Right atrium auricular region (tissue), 2 donors: ENCODE measurements around the gene OR8J1. TPM values are rescaled to one million over a fixed set of nuclear protein-coding genes. Genes with fewer than 3 reads are reported as not detected.
"Not testable (repeated sequence)": the region's sequence is repeated elsewhere in the genome, so short reads cannot be mapped to it uniquely, and the experiment has no call there.

Experiments used
- DNase-seq: peaks from one replicate; pipeline ENCODE4 v3.0.0-alpha.2; 2019; ENCODE audit warnings: low spot score
- H3K27ac ChIP-seq, 2 donors: fragments of 200-600 bp; sonication (generic); 1 replicate in 1 of 2; 2 replicates in 1 of 2; pipeline ENCODE4 v1.5.1; 2016 to 2019
- H3K27me3 ChIP-seq, 2 donors: fragments of 200-600 bp; sonication (generic); one replicate each; pipeline versions ENCODE4 v1.5.1 to v1.6.0; 2017 to 2019
- H3K36me3 ChIP-seq: fragments of 200-600 bp; sonication (generic); one replicate; pipeline ENCODE4 v1.5.1; 2016
- H3K4me1 ChIP-seq, 2 donors: fragments of 200-600 bp; sonication (generic); one replicate each; pipeline versions ENCODE4 v1.5.1 to v1.6.0; 2017 to 2019
- H3K4me3 ChIP-seq, 2 donors: fragments of 200-600 bp; sonication (generic); 1 replicate in 1 of 2; 2 replicates in 1 of 2; pipeline ENCODE4 v1.5.1; 2017 to 2019; ENCODE audit warnings: mild to moderate bottlenecking in 1 of 2, moderate library complexity in 1 of 2
- H3K9me3 ChIP-seq, 2 donors: fragments of 200-600 bp; sonication (generic); one replicate each; pipeline ENCODE4 v1.5.1; 2019
- total RNA-seq, 2 donors: library from RNA; depleted of rRNA; stranded (reverse); fragments of >200 nt; gene quantifications; one replicate each; pipeline ENCODE4 v1.1.0, GENCODE V29; 2016
- TF ChIP-seq, protein P1 (sequence below), 2 donors: fragments of 200-600 bp; sonication (generic); IDR thresholded peaks; one replicate each; pipeline ENCODE4 v1.5.1; 2019; ENCODE audit warnings: antibody characterized with exemption in 2 of 2

The OR8J1 gene
- total RNA-seq, 2 donors from 2014 or later: not detected

DNA sequence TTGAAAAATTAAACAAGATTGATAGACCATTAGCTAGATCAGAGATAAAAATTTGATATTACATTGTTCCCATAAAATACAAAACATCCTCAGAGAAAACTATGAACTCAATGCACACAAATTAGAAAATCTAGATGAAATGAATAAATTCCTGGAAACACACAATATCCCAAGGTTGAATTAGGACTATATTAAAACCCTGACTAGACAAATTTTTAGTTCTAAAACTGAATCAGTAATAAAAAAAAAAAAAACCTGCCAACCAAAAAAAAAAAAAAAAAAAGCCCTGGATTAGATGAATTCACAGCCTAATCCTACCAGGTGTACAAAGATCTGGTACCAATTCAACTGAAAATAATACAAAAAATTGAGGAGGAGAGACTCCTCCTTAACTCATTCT, 13.8 kb upstream of the OR8J1 start:
- H3K36me3 ChIP-seq: no peaks in the 10 kb centered on the region
- H3K4me3 ChIP-seq: no peak overlapping the region
- H3K27ac ChIP-seq: no peak overlapping the region
- H3K4me1 ChIP-seq: no peaks in the 10 kb centered on the region
- DNase-seq: no peak
- TF ChIP-seq, protein P1, sequence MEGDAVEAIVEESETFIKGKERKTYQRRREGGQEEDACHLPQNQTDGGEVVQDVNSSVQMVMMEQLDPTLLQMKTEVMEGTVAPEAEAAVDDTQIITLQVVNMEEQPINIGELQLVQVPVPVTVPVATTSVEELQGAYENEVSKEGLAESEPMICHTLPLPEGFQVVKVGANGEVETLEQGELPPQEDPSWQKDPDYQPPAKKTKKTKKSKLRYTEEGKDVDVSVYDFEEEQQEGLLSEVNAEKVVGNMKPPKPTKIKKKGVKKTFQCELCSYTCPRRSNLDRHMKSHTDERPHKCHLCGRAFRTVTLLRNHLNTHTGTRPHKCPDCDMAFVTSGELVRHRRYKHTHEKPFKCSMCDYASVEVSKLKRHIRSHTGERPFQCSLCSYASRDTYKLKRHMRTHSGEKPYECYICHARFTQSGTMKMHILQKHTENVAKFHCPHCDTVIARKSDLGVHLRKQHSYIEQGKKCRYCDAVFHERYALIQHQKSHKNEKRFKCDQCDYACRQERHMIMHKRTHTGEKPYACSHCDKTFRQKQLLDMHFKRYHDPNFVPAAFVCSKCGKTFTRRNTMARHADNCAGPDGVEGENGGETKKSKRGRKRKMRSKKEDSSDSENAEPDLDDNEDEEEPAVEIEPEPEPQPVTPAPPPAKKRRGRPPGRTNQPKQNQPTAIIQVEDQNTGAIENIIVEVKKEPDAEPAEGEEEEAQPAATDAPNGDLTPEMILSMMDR (IDR thresholded peaks at IDR 0.05): no peak
- H3K27me3 ChIP-seq: no peaks in the 10 kb centered on the region
- H3K9me3 ChIP-seq: no peaks in the 10 kb centered on the region

DNA sequence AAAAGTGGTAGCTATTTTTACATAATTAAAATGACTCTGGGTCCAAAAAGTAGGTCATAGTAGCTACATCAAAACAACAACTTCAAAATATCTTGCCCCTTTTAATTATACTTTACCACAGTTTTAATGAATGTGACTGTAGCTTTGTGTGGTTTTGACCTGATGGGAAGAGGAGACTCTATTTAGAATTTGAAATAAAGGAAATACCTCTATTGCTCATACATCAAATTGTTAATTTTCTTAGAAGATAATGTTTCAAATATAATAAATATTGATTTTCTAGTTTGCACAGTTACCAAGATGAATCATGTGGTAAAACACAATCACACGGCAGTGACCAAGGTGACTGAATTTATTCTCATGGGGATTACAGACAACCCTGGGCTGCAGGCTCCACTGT, 8.4 kb upstream of the OR8J1 start, which contains the start of gene OR8K1:
TSS of gene OR8K1 (plus strand) at position 301 of the 400 bp plus-strand sequence. CDS start at position 301, 0 bp downstream.
- no peak within 1 kb of the TSS for H3K4me3 ChIP-seq
- no peak for DNase-seq
- no peaks in the 10 kb centered on the region for H3K9me3 ChIP-seq
- TF ChIP-seq, protein P1 (IDR thresholded peaks at IDR 0.05): no peak
- H3K27me3 ChIP-seq: no peaks in the 10 kb centered on the region
- no peaks in the 10 kb centered on the region for H3K36me3 ChIP-seq
- no peak within 1 kb of the TSS for H3K27ac ChIP-seq
- no peaks in the 10 kb centered on the region for H3K4me1 ChIP-seq

DNA sequence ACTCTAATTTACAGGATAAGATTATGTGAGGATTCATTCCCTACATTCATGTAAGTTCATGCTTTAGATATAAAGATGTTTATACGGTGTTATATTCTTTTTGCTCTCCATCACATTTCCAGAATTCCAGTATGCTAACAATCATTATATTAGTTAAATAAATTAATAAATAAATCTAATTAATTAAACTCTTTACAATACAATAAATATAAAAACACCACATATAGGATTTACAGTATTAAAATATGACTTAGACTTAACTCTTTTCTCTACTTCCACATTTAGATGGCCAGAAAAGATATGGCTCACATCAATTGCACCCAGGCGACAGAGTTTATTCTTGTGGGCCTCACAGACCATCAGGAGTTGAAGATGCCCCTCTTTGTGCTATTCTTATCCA, 21.2 kb downstream of the OR8J1 start, which contains the start of gene OR8U1:
TSS of gene OR8U1 (plus strand) at position 301 of the 400 bp plus-strand sequence. CDS start at position 301, 0 bp downstream.
- Histone ChIP-seq H3K27ac (no peak within 1 kb of the TSS), H3K4me3 (no peak within 1 kb of the TSS), H3K27me3 (no peaks in the 10 kb centered on the region), H3K9me3 (no peaks in the 10 kb centered on the region), H3K36me3 (no peaks in the 10 kb centered on the region), H3K4me1 (no peaks in the 10 kb centered on the region)
- no peak for DNase-seq
- TF ChIP-seq, protein P1 (IDR thresholded peaks at IDR 0.05): no peak

DNA sequence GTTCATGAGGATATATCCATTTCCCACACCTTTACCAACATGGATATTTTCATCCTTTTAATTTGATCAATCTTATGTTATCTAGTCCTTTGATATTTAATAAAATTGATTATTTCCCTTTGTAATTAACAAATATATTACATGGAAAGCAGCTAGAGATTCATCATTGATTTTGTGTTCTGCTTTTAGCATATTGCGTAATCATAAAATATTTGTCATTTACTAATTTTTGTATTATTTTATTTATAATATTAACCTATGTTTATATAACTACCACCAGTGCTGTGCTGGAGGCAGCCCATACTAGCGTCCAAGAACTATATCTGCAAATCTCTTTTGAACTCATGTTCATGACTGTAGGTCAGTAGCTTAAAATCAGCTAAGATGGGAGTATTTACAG, 26.0 kb downstream of the OR8J1 start:
- H3K4me1 ChIP-seq: no peaks in the 10 kb centered on the region
- H3K27me3 ChIP-seq: no peaks in the 10 kb centered on the region
- no peaks in the 10 kb centered on the region for H3K36me3 ChIP-seq
- no peak overlapping the region for H3K27ac ChIP-seq
- no peak overlapping the region for H3K4me3 ChIP-seq
- TF ChIP-seq, protein P1 (IDR thresholded peaks at IDR 0.05): no peak
- no peaks in the 10 kb centered on the region for H3K9me3 ChIP-seq
- DNase-seq: no peak

DNA sequence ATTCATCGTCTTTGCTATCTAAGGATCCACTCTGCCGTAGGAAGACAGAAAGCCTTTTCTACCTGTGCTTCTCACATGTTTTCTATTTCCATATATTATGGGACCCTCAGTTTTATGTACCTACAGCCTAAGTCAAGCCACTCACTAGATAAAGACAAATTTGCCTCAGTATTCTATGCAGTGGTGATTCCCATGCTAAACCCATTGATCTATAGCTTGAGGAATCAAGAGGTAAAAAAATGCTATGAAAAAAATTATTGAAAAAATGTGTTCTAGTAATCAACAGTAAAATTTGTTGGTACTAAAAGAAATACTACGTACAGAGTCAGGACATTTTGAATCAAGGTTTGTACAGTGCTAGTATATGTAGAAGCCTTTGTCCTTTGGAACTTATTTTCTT, 40.3 kb downstream of the OR8J1 start:
- Histone ChIP-seq H3K27ac (no peak overlapping the region), H3K27me3 (no peaks in the 10 kb centered on the region), H3K9me3 (no peaks in the 10 kb centered on the region), H3K4me3 (no peak overlapping the region), H3K4me1 (no peaks in the 10 kb centered on the region), H3K36me3 (no peaks in the 10 kb centered on the region)
- TF ChIP-seq, protein P1 (IDR thresholded peaks at IDR 0.05): no peak
- DNase-seq: no peak

DNA sequence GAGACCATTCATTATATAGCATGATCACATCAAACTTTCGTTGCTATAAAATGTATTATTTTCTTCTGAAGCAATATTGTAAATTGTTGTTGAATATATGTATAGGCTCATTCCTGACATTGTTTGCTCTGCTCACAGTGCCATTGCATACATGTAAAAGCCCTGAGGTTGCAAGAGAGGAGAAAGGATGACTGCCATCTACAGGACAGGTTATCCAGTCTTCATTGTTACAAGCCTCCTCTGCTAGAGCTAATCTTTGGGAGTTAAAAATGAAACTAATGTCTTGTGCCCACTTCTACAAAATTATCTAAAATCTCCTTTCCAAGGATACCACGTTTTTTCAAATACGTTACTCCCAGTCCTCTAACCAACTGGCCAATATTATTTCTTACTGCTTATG, 42.0 kb downstream of the OR8J1 start:
- no peaks in the 10 kb centered on the region for H3K36me3 ChIP-seq
- no peak overlapping the region for H3K27ac ChIP-seq
- no peak overlapping the region for H3K4me3 ChIP-seq
- no peaks in the 10 kb centered on the region for H3K9me3 ChIP-seq
- TF ChIP-seq, protein P1 (IDR thresholded peaks at IDR 0.05): no peak
- H3K27me3 ChIP-seq: no peaks in the 10 kb centered on the region
- DNase-seq: no peak
- no peaks in the 10 kb centered on the region for H3K4me1 ChIP-seq

DNA sequence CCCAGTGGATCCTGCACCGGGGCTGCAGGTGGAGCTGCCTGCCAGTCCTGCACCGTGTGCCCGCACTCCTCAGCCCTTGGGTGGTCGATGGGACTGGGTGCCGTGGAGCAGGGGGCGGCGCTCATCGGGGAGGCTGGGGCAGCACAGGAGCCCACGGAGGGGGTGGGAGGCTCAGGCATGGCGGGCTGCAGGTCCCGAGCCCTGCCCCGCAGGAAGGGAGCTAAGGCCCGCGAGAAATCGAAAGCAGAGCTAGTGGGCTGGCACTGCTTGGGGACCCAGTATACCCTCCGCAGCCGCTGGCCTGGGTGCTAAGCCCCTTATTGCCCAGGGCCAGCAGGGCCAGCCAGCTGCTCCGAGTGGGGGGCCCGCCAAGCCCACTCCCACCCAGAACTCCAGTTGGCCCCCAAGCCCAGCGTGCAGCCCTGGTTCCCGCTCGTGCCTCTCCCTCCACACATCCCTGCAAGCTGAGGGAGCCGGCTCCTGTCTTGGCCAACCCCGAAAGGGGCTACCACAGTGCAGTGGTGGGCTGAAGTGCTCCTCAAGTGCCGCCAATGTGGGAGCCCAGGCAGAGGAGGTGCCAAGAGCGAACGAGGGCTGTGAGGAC, 47.9 kb downstream of the OR8J1 start:
- H3K27me3 ChIP-seq, H3K4me3 ChIP-seq, H3K27ac ChIP-seq, H3K9me3 ChIP-seq, DNase-seq, H3K4me1 ChIP-seq, H3K36me3 ChIP-seq: not testable (repeated sequence)
